Suprapubic skin (tissue), 4 donors: ENCODE results near the gene ANK2.

Source experiments
- POLR2A ChIP-seq, 2 donors: fragments of 450-650 bp; IDR thresholded peaks; one replicate each; pipeline ENCODE4 v1.6.1; 2017; ENCODE audit warnings: antibody characterized with exemption in 2 of 2, mild to moderate bottlenecking in 2 of 2, moderate library complexity in 2 of 2
- POLR2AphosphoS5 ChIP-seq, 3 donors: sonication (generic); formaldehyde crosslinking; IDR thresholded peaks; one replicate each; pipeline ENCODE4 v1.6.1; 2017; ENCODE audit warnings: antibody characterized with exemption in 3 of 3
- TF ChIP-seq, protein P1 (sequence below), 2 donors: fragments of 200-600 bp in 1 of 2; fragments of 450-650 bp in 1 of 2; sonication (generic) in 1 of 2; IDR thresholded peaks; one replicate each; pipeline ENCODE4 v1.5.1; 2016 to 2019; ENCODE audit warnings: antibody characterized with exemption in 2 of 2, mild to moderate bottlenecking in 1 of 2, moderate library complexity in 1 of 2

- TF ChIP-seq, protein P1, sequence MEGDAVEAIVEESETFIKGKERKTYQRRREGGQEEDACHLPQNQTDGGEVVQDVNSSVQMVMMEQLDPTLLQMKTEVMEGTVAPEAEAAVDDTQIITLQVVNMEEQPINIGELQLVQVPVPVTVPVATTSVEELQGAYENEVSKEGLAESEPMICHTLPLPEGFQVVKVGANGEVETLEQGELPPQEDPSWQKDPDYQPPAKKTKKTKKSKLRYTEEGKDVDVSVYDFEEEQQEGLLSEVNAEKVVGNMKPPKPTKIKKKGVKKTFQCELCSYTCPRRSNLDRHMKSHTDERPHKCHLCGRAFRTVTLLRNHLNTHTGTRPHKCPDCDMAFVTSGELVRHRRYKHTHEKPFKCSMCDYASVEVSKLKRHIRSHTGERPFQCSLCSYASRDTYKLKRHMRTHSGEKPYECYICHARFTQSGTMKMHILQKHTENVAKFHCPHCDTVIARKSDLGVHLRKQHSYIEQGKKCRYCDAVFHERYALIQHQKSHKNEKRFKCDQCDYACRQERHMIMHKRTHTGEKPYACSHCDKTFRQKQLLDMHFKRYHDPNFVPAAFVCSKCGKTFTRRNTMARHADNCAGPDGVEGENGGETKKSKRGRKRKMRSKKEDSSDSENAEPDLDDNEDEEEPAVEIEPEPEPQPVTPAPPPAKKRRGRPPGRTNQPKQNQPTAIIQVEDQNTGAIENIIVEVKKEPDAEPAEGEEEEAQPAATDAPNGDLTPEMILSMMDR (IDR thresholded peaks at IDR 0.05): no peak
- TF ChIP-seq POLR2A (IDR thresholded peaks at IDR 0.05) (no peak), POLR2AphosphoS5 (IDR thresholded peaks at IDR 0.05) (no peak)
Observed at GRCh38 chr4:113146876-113147358, 97.5 kb downstream of the ANK2 start.
